Stimulated activated naive B cell treated with anti-CD40 and anti-IgM and Interleukin-4, amounts not matched to agents 10 μg/mL and 1 μg/mL and 100 μg/mL, for 72 hours (primary cell): Measurements from ENCODE around the gene TEX2.

ENCODE experiments used
- ATAC-seq, 2 donors: fragments of 150-1000 bp; cut with Tn5 transposase; replicated peaks; 2 replicates each; pipeline ENCODE4 v1.10.0; 2021; ENCODE audit warnings: moderate library complexity in 1 of 2
- DNase-seq: peaks from one replicate; pipeline ENCODE4 v3.0.0; 2021
- H3K27ac Mint-ChIP-seq: one replicate; pipeline ENCODE4 v1.8.0; 2022; ENCODE audit warnings: mild to moderate bottlenecking, mixed read lengths
- H3K27me3 Mint-ChIP-seq, 2 donors: one replicate each; pipeline ENCODE4 v1.8.0; 2022; ENCODE audit warnings: mixed read lengths in 2 of 2
- H3K36me3 Mint-ChIP-seq, 2 donors: one replicate each; pipeline ENCODE4 v1.8.0; 2022; ENCODE audit warnings: mixed read lengths in 2 of 2, mild to moderate bottlenecking in 1 of 2
- H3K4me1 Mint-ChIP-seq, 2 donors: one replicate each; pipeline ENCODE4 v1.8.0; 2022; ENCODE audit warnings: mixed read lengths in 2 of 2, mild to moderate bottlenecking in 1 of 2
- H3K4me3 Mint-ChIP-seq, 2 donors: one replicate each; pipeline ENCODE4 v1.8.0; 2022; ENCODE audit warnings: mild to moderate bottlenecking in 2 of 2, mixed read lengths in 2 of 2, moderate library complexity in 1 of 2
- H3K9me3 Mint-ChIP-seq, 2 donors: one replicate each; pipeline ENCODE4 v1.8.0; 2022; ENCODE audit warnings: mixed read lengths in 2 of 2, mild to moderate bottlenecking in 1 of 2

Gene TEX2

DNA sequence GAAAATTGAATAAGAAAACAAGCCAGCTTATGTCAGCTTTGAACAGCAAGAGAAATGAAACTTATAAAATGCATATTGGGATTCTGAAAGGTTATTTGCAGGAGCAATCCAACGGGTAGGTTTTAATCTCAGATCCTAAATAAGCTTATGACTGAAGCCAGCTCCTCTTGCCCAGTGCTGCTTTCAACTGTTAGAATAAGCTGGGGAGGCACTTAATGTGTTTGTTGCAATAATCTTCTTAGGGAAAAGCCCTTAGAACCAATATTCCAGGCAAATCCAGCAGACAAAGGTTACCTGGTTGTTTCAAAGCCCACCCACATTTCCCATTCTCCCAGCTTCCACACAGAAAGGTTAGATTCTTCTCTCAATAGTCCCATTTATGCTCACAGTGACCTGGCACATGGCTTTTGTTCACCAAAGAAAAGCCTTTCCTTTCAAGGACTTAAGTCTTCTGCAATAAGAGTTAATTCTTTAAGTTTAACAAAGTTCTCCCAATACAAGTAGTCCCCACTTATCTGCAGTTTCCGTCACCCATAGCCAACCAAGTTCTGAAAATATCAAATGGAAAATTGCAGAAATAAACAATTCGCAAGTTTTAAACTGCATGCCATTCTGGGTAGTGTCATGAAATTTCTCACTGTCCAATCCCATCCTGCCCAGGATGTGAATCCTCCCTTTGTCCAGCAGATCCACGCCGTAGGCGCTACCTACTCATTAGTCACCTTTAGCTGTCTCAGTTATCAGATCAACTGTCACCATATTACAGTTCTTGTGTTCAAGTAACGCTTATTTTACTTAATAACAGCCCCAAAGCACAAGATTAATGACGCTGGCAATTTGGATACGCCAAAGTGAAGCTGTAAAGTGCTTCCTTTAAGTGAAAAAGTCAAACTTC, 5.9 kb downstream of the TEX2 start:
- H3K27ac Mint-ChIP-seq: no peak overlapping the region
- ATAC-seq (no peak), DNase-seq (no peak)
- peaks cover 10 to 12% of the 10 kb centered on the region in 2 donors for H3K36me3 Mint-ChIP-seq
- no peaks in the 10 kb centered on the region for H3K9me3 Mint-ChIP-seq
- H3K4me1 Mint-ChIP-seq: peaks cover 25 to 26% of the 10 kb centered on the region in 2 donors
- H3K27me3 Mint-ChIP-seq: no peaks in the 10 kb centered on the region
- H3K4me3 Mint-ChIP-seq: no peak overlapping the region

GRCh38 chr17:64255764-64256163, 7.3 kb downstream of the TEX2 start:
- Mint-ChIP-seq H3K9me3 (no peaks in the 10 kb centered on the region), H3K4me3 (no peak overlapping the region), H3K36me3 (peaks cover 7 to 10% of the 10 kb centered on the region in 2 donors), H3K4me1 (peaks cover 11 to 14% of the 10 kb centered on the region in 2 donors), H3K27ac (no peak overlapping the region), H3K27me3 (no peaks in the 10 kb centered on the region)
- DNase-seq (no peak), ATAC-seq (no peak)

- ATAC-seq (no peak), DNase-seq (no peak)
- no peaks in the 10 kb centered on the region for H3K27me3 Mint-ChIP-seq
- H3K27ac Mint-ChIP-seq: no peak overlapping the region
- H3K4me1 Mint-ChIP-seq: peaks cover 2 to 9% of the 10 kb centered on the region in 2 donors
- peaks cover 7 to 8% of the 10 kb centered on the region in 2 donors for H3K36me3 Mint-ChIP-seq
- H3K9me3 Mint-ChIP-seq: no peaks in the 10 kb centered on the region
- H3K4me3 Mint-ChIP-seq: no peak overlapping the region
Measured at GRCh38 chr17:64254755-64255154, 8.3 kb downstream of the TEX2 start.

DNA sequence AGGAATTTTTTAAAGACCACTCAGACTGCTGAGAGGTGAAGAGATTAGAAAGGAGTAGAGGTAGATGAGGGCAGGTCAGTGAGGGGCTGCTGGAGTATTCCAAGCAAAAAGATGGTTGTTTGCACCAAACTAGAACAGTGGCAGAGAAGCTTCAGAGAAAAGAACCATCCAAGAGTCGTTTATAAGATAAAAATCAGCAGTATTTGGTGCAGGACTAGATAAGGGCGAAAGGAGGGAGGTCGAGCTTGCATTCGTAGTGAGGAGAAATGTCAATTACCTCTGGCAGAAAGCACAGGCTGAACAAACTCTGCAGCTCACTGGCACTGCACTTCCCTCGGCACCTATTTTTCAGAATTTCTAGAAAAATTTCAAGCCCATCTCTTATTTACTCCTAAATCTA, 9.6 kb downstream of the TEX2 start:
- no peaks in the 10 kb centered on the region for H3K9me3 Mint-ChIP-seq
- ATAC-seq: no peak
- no peaks in the 10 kb centered on the region for H3K27me3 Mint-ChIP-seq
- peaks cover 0 to 9% of the 10 kb centered on the region in 2 donors for H3K4me1 Mint-ChIP-seq
- no peak overlapping the region for H3K4me3 Mint-ChIP-seq
- DNase-seq: no peak
- H3K36me3 Mint-ChIP-seq: peaks cover 5 to 7% of the 10 kb centered on the region in 2 donors
- no peak overlapping the region for H3K27ac Mint-ChIP-seq

- Mint-ChIP-seq H3K4me1 (peaks cover 3 to 9% of the 10 kb centered on the region in 2 donors), H3K27me3 (no peaks in the 10 kb centered on the region), H3K4me3 (no peak overlapping the region), H3K27ac (no peak overlapping the region), H3K36me3 (peaks cover 5 to 7% of the 10 kb centered on the region in 2 donors), H3K9me3 (no peaks in the 10 kb centered on the region)
- no peak for ATAC-seq
- DNase-seq: no peak
Measured at GRCh38 chr17:64252831-64253230, 10.2 kb downstream of the TEX2 start.

GRCh38 chr17:64250233-64250835, 12.7 kb downstream of the TEX2 start:
- H3K27me3 Mint-ChIP-seq: no peaks in the 10 kb centered on the region
- H3K4me3 Mint-ChIP-seq: no peak overlapping the region
- no peak for ATAC-seq
- no peak for DNase-seq
- peaks cover 13 to 16% of the 10 kb centered on the region in 2 donors for H3K36me3 Mint-ChIP-seq
- H3K9me3 Mint-ChIP-seq: no peaks in the 10 kb centered on the region
- H3K4me1 Mint-ChIP-seq: peaks cover 7 to 18% of the 10 kb centered on the region in 2 donors
- no peak overlapping the region for H3K27ac Mint-ChIP-seq

GRCh38 chr17:64247836-64248235, 15.2 kb downstream of the TEX2 start:
- Mint-ChIP-seq H3K4me1 (peaks cover 5 to 23% of the 10 kb centered on the region in 2 donors), H3K36me3 (peaks cover 10 to 13% of the 10 kb centered on the region in 2 donors), H3K27ac (no peak overlapping the region), H3K9me3 (no peaks in the 10 kb centered on the region), H3K4me3 (no peak overlapping the region), H3K27me3 (no peaks in the 10 kb centered on the region)
- ATAC-seq: no peak
- DNase-seq: no peak

- DNase-seq: no peak
- Mint-ChIP-seq H3K27me3 (no peaks in the 10 kb centered on the region), H3K4me1 (peaks cover 5 to 28% of the 10 kb centered on the region in 2 donors), H3K27ac (no peak overlapping the region), H3K9me3 (no peaks in the 10 kb centered on the region), H3K36me3 (peaks cover 9 to 10% of the 10 kb centered on the region in 2 donors), H3K4me3 (no peak overlapping the region)
- no peak for ATAC-seq
Measured at GRCh38 chr17:64245218-64246145, 17.6 kb downstream of the TEX2 start.

GRCh38 chr17:64244165-64244564, 18.9 kb downstream of the TEX2 start:
- DNase-seq: no peak
- Mint-ChIP-seq H3K4me3 (no peak overlapping the region), H3K27me3 (no peaks in the 10 kb centered on the region), H3K9me3 (no peaks in the 10 kb centered on the region), H3K36me3 (peaks cover 9 to 10% of the 10 kb centered on the region in 2 donors), H3K27ac (no peak overlapping the region), H3K4me1 (peaks cover 4 to 36% of the 10 kb centered on the region in 2 donors)
- no peak for ATAC-seq

DNA sequence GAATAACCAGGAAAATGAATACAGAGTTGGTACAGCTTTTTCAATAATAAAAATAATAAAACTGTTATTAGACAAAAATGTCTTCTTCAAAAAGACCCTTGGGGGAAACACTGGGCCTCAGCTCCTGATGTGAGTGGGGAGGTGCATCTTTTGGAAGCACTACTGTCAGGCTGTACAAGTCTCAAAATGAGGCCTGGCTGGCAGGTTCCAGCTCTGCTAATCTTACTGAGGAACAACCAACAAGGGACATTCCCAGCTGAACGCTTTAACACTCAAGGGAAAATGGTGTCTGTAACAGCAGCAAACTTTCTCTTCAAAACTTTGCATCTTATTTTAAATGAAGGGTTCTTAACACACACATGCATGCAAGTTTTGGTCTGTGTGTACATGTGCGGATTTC, 19.7 kb downstream of the TEX2 start:
- no peak overlapping the region for H3K27ac Mint-ChIP-seq
- H3K9me3 Mint-ChIP-seq: no peaks in the 10 kb centered on the region

GRCh38 chr17:64242633-64243032, 20.4 kb downstream of the TEX2 start:
- Mint-ChIP-seq H3K36me3 (peaks cover 10 to 12% of the 10 kb centered on the region in 2 donors), H3K9me3 (no peaks in the 10 kb centered on the region), H3K27me3 (no peaks in the 10 kb centered on the region), H3K4me3 (no peak overlapping the region), H3K27ac (peak overlapping the region; percentile 20), H3K4me1 (peaks cover 8 to 36% of the 10 kb centered on the region in 2 donors)
- ATAC-seq: no peak
- DNase-seq: no peak

More for the DNA sequence above, 19.7 kb downstream of the TEX2 start:
- ATAC-seq: no peak
- no peak for DNase-seq
- Mint-ChIP-seq H3K4me1 (peaks cover 7 to 40% of the 10 kb centered on the region in 2 donors), H3K36me3 (peaks cover 10 to 12% of the 10 kb centered on the region in 2 donors), H3K4me3 (no peak overlapping the region), H3K27me3 (no peaks in the 10 kb centered on the region)

- no peaks in the 10 kb centered on the region for H3K27me3 Mint-ChIP-seq
- no peak overlapping the region for H3K27ac Mint-ChIP-seq
- peaks cover 4 to 11% of the 10 kb centered on the region in 2 donors for H3K36me3 Mint-ChIP-seq
- H3K4me3 Mint-ChIP-seq: no peak overlapping the region
- DNase-seq (no peak), ATAC-seq (no peak)
- no peaks in the 10 kb centered on the region for H3K9me3 Mint-ChIP-seq
- H3K4me1 Mint-ChIP-seq: peaks cover 15 to 30% of the 10 kb centered on the region in 2 donors
Measured at GRCh38 chr17:64240741-64241347, 22.2 kb downstream of the TEX2 start.

GRCh38 chr17:64240261-64240740, 22.8 kb downstream of the TEX2 start:
- ATAC-seq (peak in 1 of 2 donors; percentile 29), DNase-seq (no peak)
- H3K4me1 Mint-ChIP-seq: peaks cover 14 to 30% of the 10 kb centered on the region in 2 donors
- no peaks in the 10 kb centered on the region for H3K9me3 Mint-ChIP-seq
- no peak overlapping the region for H3K4me3 Mint-ChIP-seq
- H3K27me3 Mint-ChIP-seq: no peaks in the 10 kb centered on the region
- peaks cover 4 to 11% of the 10 kb centered on the region in 2 donors for H3K36me3 Mint-ChIP-seq
- H3K27ac Mint-ChIP-seq: no peak overlapping the region
